ENCODE data around the gene AKAP9.

DNA sequence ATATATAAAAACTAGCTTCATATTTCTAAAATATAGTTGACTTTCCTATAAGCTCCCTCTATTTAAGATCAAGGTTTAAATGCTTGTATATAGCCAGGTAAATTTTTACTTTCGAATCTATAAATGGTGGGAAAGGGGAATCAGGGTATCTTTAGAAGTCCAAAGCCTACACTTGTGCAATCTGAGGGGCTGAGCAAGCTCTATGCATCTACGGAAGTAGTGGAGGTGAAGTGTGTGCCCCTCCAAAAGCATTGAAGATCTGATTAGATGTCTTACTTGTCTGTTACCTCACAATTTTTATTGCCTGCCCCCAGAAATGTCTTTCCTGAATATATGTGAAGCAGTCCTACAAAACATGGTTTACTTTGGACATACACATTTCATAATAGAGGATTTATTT is 1.6 kb downstream of the AKAP9 start:
- TF ChIP-seq POLR2A (IDR thresholded peaks at IDR 0.05) (no peak), CTCF (IDR thresholded peaks at IDR 0.05) (no peak)
